ENCODE data around the gene MAP3K14. TPM values are rescaled to one million over a fixed set of nuclear protein-coding genes. Genes with fewer than 3 reads are reported as not detected.
A peak's percentile ranks its signal among the peaks of the same experiment; 100 is the strongest.

The MAP3K14 gene
- total RNA-seq, 1 donor from 2014 or later = 5.2 TPM

DNA sequence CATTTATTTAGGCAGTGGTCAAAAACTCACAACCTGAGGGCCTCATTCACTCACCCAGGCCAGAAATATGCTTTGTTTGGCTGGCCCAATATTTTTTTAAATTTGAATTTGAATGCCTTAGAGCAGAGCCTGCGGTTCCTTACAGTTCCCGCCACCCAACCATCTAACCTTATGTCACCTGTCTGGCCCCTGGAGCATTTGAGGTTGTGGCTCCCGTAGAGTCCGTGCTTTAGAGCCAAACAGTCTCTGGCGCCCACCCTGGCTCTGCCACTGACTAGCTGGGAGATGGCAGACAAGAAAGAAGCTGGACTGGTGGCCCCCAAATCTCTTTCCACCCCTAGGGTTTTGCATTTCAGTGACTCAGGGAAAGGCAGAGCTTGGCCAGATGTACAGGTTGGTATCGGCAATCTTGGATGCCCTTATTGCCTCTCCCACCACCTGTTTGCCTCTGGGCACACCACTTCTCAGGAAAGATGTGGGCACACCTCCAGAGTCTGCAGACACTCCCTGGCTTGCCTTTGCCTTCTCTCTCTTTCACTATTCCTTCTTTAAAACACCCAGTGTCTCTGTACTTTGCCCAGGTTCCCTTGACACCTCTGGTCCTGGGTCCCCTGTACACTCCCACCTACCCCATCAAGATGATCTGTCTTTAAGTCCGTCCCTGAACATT is 1.9 kb upstream of the MAP3K14 start:
- Mint-ChIP-seq H3K27me3 (ENCODE audit: low read depth) (no peaks in the 10 kb centered on the region), H3K4me1 (ENCODE audit: low read depth) (peaks cover 76% of the 10 kb centered on the region), H3K36me3 (ENCODE audit: low read depth) (no peaks in the 10 kb centered on the region), H3K9me3 (ENCODE audit: low read depth) (no peaks in the 10 kb centered on the region), H3K4me3 (ENCODE audit: unreplicated experiment) (no peak overlapping the region), H3K27ac (ENCODE audit: unreplicated experiment) (peak overlapping the region; percentile 93)
- TF ChIP-seq, protein P1, sequence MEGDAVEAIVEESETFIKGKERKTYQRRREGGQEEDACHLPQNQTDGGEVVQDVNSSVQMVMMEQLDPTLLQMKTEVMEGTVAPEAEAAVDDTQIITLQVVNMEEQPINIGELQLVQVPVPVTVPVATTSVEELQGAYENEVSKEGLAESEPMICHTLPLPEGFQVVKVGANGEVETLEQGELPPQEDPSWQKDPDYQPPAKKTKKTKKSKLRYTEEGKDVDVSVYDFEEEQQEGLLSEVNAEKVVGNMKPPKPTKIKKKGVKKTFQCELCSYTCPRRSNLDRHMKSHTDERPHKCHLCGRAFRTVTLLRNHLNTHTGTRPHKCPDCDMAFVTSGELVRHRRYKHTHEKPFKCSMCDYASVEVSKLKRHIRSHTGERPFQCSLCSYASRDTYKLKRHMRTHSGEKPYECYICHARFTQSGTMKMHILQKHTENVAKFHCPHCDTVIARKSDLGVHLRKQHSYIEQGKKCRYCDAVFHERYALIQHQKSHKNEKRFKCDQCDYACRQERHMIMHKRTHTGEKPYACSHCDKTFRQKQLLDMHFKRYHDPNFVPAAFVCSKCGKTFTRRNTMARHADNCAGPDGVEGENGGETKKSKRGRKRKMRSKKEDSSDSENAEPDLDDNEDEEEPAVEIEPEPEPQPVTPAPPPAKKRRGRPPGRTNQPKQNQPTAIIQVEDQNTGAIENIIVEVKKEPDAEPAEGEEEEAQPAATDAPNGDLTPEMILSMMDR (IDR thresholded peaks at IDR 0.05) = no peak
- no peak for DNase-seq (ENCODE audit: low spot score)

DNA sequence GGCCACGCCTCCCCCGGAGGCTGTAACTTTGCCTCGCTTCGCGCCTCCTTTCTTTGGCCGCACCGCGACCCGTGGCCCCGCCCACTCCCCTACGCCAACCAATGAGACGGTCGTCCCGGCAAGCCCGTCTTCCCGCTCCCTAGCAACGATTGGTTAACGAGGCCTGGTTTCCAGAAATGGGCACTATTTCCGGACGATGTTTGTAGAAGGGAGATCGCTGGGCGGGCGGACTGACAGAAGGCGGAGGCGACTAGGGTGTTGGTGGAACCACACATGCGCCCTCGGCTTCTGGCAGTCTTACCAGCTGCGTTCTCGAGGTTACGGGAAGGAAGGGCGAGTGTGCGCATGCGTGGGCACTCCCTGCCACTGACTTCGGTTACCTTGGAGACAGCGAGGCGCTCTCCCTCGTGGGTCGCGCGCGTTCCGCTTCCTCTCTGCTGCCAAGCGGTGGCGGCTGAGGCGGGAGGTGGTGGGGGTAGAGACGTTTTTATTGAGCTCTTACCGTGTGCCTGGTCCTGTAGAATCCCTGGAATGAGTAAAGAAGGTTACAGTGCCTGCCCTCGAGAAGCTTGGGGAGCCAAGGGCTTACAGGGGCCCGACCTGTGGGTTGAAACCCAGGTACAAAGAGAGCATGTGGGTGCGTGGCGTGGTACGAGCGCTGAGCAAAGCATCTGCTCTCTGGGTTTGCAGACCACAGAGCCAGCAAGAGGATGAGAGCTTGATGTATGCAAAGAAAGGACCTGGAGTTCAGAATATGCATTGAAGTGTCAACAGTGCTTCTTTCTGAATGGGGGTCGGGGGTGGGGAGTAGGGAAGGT is 500 bp upstream of the MAP3K14 start:
- H3K9me3 Mint-ChIP-seq (ENCODE audit: low read depth) = no peaks in the 10 kb centered on the region
- H3K4me1 Mint-ChIP-seq (ENCODE audit: low read depth) = peaks cover 88% of the 10 kb centered on the region

DNA sequence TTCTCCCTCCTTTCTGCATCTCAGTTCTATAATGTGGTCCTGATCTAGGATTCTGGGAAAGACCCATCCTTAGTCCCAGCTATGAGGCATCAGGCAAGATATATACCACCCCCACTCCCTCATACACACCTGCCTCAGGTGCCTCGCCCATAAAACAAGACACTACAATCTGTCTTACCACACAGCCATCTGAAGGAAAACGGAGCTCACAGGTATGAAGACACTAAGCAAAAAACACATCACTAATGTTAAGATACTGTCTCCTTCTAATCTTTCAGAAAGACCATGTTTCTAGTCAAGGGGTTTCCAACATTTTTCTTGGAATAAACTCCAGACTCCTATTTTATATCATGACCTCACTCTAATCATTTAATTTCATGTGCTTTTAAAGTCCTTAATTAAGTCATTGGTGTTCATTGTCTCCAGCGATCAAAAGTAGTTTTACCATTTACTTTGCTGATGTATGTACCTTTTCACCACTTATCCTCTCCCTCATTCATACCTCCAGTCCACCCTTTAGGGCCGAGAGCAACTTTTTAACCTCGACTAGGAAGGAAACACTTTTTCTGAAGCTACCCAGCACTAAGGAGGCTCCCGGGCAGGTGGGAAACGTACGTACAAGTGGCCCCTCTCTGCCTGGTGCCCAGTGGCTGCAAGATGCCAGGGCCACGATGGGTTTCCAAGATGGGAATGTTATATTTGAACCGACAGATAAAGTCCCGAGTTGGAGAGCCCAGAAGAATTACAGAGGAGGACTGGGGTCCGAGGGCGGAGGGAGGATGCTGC is 979 bp downstream of the MAP3K14 start:
- Mint-ChIP-seq H3K27me3 (ENCODE audit: low read depth) (no peaks in the 10 kb centered on the region), H3K36me3 (ENCODE audit: low read depth) (no peaks in the 10 kb centered on the region), H3K4me1 (ENCODE audit: low read depth) (peaks cover 89% of the 10 kb centered on the region), H3K27ac (ENCODE audit: unreplicated experiment) (peak overlapping the region; percentile 85), H3K4me3 (ENCODE audit: unreplicated experiment) (peak overlapping the region; percentile 90), H3K9me3 (ENCODE audit: low read depth) (no peaks in the 10 kb centered on the region)
- DNase-seq (ENCODE audit: low spot score) = no peak
- TF ChIP-seq, protein P1 (IDR thresholded peaks at IDR 0.05) = no peak

More for the DNA sequence above, 500 bp upstream of the MAP3K14 start:
- H3K36me3 Mint-ChIP-seq (ENCODE audit: low read depth) = no peaks in the 10 kb centered on the region
- H3K27ac Mint-ChIP-seq (ENCODE audit: unreplicated experiment) = peak overlapping the region; percentile 93
- DNase-seq (ENCODE audit: low spot score) = peak; percentile 100
- H3K4me3 Mint-ChIP-seq (ENCODE audit: unreplicated experiment) = peak overlapping the region; percentile 79
- TF ChIP-seq, protein P1 (IDR thresholded peaks at IDR 0.05) = peak; percentile 12
- no peaks in the 10 kb centered on the region for H3K27me3 Mint-ChIP-seq (ENCODE audit: low read depth)

DNA sequence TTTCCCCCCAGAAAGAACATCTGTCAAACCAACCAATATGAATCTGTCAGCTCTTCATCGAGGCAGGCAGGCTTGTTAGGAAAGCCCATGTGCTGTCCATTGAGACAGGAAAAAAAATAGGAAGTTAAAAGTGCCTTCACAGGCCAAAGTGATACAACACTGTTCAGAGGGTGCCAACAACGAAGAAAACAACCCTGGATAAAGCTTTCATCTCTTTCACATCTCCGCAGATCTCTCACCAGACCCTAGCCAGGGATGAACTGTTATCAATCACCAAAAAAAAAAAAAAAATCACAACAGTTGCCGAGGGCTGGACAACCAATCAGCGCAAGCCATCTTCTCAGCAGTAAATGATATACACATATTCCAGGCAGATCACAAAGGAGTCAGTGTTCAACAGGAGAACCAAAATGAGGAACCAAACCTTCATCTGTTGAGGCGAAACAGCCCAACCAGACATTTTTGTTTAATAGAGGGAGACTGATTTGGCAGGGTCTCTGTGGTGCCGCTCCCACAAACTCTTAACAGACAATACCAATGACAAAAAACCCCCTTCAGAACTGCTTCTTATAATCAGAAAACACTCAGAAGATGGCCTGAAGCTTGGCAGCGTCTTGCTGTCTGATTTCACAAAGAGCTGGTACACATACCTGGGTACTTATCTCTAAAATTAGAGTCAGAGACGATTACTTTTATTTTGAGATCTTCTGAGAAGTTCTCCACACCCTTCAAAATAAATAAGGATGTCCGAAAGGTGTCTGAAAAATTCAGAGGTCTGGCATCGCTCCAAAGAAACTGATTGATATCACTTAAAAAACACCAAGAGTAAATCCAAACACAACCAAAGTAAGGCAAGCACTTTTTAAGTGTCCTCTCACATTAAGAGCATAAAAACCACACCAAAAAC is 1.8 kb downstream of the MAP3K14 start:
- no peak for DNase-seq (ENCODE audit: low spot score)
- TF ChIP-seq, protein P1 (IDR thresholded peaks at IDR 0.05) = no peak
- peak overlapping the region; percentile 12 for H3K27ac Mint-ChIP-seq (ENCODE audit: unreplicated experiment)
- H3K27me3 Mint-ChIP-seq (ENCODE audit: low read depth) = no peaks in the 10 kb centered on the region
- H3K36me3 Mint-ChIP-seq (ENCODE audit: low read depth) = no peaks in the 10 kb centered on the region
- no peaks in the 10 kb centered on the region for H3K9me3 Mint-ChIP-seq (ENCODE audit: low read depth)
- peak overlapping the region; percentile 90 for H3K4me3 Mint-ChIP-seq (ENCODE audit: unreplicated experiment)
- H3K4me1 Mint-ChIP-seq (ENCODE audit: low read depth) = peaks cover 87% of the 10 kb centered on the region
